Transverse colon (tissue), 3 donors: Measurements from ENCODE around the gene DISC1.

Source experiments
- EP300 ChIP-seq: sonication (generic); formaldehyde crosslinking; IDR thresholded peaks from one replicate; pipeline ENCODE4 v1.6.1; 2017; ENCODE audit warnings: antibody characterized with exemption, low read depth
- POLR2A ChIP-seq: fragments of 450-650 bp; IDR thresholded peaks from one replicate; pipeline ENCODE4 v1.6.1; 2016; ENCODE audit warnings: antibody characterized with exemption, mild to moderate bottlenecking, moderate library complexity
- TF ChIP-seq, protein P1 (sequence below), 5 experiments: fragments of 200-600 bp in 3 of 5; fragments of 450-650 bp in 2 of 5; sonication (generic) in 3 of 5; IDR thresholded peaks; 1 replicate in 2 of 5; 2 replicates in 3 of 5; pipeline ENCODE4 v1.5.1; 2016 to 2017; ENCODE audit warnings: antibody characterized with exemption in 5 of 5, inconsistent platforms in 3 of 5, mild to moderate bottlenecking in 2 of 5, moderate library complexity in 1 of 5

- no peak for TF ChIP-seq POLR2A
- no peak for TF ChIP-seq EP300
- TF ChIP-seq, protein P1, sequence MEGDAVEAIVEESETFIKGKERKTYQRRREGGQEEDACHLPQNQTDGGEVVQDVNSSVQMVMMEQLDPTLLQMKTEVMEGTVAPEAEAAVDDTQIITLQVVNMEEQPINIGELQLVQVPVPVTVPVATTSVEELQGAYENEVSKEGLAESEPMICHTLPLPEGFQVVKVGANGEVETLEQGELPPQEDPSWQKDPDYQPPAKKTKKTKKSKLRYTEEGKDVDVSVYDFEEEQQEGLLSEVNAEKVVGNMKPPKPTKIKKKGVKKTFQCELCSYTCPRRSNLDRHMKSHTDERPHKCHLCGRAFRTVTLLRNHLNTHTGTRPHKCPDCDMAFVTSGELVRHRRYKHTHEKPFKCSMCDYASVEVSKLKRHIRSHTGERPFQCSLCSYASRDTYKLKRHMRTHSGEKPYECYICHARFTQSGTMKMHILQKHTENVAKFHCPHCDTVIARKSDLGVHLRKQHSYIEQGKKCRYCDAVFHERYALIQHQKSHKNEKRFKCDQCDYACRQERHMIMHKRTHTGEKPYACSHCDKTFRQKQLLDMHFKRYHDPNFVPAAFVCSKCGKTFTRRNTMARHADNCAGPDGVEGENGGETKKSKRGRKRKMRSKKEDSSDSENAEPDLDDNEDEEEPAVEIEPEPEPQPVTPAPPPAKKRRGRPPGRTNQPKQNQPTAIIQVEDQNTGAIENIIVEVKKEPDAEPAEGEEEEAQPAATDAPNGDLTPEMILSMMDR (IDR thresholded peaks at IDR 0.05): no peak
These were observed 413.7 kb downstream of the DISC1 start for GRCh38 chr1:232040260-232040659.
